Measurements from ENCODE around the gene VPS26B.
A peak's percentile ranks its signal among the peaks of the same experiment; 100 is the strongest.
"Not testable (repeated sequence)": the region's sequence is repeated elsewhere in the genome, so short reads cannot be mapped to it uniquely, and the experiment has no call there.

Gene VPS26B

DNA sequence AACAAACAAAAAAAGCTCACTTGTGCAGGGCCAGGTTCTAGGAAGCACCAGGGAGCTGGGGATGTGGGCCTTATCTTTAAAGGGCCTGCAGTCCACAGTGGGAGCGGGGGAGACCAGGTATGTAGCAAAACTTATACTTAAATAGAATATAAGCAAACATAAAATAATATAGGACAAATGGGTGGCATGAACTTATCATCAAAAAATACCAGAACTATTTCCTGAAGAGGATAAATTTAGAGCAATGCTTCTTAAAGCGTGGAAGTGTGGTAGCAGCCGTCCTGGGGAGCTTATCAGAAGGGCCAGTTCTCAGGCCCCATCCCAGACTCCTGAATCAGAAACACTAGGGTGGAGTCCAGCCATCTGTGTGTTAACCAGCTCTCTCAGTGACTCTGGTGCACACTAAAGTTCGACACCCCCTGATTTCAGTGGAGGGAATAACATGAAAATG, 9.3 kb downstream of the VPS26B start:
- DNase-seq: no peak

DNA sequence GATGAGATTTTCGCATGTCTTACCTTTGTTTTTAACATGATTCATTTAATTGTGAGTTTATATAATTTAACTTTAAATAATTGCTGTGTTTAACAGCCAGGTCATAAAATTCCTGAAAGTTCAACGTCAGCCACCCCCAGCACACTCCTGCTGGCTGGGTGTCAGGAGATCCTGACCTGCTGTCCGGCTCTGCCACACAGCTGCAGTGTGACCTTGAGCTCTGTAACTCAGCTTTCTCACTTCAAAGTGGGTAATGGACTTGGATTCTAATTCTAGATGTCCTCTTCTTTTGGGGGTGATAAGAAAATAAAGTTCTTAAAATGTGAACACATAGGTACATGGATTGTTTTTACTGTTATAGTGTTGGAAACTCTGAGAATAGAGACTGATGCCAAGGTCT, 10.9 kb downstream of the VPS26B start:
- no peak for DNase-seq

DNA sequence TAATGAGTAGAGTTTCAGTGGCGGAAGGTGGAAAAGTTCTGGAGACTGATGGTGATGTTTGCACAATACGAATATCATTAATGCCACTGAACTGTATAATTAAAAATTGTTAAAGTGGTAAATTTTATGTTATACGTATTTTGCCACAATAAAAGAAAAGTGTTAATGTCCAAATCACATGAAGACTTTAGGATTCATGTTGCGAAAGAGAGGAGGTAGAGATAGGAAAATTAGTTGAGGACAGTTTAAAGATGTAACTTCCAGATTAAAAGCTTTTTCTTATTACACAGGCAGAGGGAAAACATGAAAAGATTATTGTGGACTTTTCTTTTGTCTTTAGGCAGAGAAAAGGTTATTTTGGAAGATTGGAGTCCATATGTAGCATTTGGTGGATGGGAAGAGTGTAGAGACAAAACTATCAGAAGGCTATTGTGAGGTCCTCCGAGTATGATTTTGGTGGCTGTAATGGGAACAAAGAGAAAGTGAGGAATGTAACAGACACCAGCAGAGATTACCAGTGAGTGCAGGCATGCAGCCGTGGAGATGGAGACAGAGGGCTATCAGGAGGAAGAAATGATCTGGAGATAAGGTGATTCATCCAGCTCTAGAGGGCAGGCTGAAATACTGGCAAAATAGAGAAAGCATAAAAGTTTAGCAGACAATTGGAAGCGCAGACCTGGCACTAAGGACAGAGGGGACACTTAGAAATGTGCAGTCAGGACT, 12.5 kb downstream of the VPS26B start:
- DNase-seq: no peak

DNA sequence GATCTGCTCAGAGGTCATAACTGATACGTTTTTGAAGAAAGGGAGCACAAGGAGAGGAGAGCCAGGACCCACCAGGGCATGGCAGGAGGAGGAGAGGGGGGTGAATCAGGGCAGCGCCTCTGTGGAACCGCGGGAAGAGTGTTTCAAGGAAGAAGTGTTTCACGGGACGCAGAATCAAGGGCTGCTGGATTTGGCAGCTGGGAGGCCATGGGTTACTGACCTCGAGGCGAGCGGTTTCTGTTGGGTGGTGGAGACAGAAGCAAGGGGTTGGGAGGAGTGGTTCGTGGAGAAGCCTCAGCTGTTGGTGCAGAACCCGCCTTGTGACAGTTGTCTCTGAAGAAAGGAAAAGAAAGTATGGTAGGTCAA, 13.1 kb downstream of the VPS26B start:
- DNase-seq: no peak

DNA sequence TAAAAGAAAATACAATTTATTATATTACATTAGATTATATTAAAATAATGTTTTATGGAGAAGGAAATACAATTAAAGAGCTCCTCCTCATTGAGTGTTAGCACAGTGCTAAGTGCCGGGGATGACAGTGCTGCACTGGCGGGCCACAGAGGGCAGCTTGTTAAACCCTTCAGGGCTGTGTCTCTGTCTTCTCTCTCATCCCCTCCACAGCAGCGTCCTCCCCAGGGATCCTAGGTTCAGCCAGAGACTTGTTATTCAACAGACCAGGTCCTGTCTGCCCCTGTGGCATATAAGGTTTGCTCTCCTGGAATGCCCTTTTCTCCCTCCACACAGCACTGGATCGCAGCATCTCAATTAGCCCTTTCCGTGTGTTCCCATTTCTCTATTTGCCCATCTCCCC, 14.5 kb downstream of the VPS26B start:
- DNase-seq: no peak

DNA sequence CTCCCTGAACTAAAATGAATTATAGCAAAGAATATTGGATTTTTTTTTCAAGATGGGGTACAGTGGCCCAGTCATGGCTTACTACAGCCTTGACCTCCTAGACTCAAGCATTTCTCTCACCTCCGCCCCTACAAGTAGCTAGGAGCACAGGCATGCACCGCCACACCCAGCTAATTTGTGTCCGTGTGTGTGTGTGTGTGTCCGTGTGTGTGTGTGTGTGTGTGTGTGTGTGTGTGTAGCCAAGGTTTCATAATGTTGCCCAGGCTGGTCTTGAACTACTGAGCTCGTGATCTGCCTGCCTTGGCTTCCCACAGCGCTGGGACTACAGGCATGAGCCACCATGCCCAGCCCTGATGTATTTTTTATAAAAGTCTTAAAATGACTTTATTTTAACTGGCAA, 16.1 kb downstream of the VPS26B start:
- DNase-seq: no peak

DNA sequence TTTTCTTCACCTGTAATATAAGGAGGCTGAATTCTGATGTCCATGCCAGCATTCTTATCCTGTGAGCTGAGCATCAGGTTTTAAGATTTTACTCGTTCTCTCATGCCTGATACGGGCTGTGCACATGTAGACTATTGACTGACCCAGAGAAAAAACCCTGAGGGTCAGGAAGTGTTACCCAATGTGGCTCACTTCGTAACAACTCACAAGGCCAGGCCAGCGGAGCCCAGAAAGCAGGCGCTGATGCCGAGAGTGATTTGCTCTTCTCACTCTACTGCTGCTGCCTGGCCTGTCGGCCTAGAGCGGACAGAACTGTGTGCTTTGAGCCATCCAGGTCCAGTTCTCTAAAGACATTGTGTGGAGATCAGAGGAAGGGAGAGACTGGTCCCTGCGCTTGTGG, 17.9 kb downstream of the VPS26B start:
- DNase-seq: no peak

DNA sequence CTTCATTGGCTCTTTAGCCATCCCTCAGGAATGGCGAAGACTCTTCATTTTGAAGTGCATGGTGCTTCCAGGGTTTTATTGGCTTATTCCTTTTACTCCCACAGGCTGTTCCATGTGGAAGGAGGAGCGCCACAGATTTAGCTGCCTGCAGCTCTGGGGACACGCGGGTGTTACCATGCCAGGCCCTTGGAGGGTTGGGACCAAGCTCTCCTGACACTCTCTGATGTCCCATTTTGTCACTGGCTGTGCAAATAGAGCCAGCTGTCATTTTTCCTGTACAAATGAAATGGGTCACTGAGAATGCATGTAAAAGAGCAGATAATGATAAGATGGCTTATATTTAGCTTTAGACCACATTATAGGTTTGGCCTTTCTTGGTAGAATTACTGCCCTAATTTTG, 19.4 kb downstream of the VPS26B start:
- DNase-seq: no peak

DNA sequence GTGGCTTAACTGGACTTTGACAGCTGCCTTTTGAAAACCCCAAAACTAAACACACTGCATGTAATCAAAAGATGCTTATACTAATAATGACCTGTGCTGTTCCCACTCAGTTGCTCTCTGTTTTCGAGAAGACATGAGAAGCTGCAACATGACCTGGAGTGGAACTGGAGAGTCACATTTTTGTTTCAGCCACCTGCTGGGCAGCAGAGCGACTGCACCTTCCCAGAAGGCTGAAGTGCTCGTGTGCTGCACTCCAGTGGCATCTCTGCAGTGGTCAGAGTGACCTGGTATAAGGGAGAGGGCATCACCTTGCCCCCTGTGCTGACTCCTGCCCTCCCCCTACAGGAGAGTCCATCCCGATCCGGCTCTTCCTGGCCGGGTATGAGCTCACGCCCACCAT, 20.1 kb downstream of the VPS26B start:
- DNase-seq: no peak

DNA sequence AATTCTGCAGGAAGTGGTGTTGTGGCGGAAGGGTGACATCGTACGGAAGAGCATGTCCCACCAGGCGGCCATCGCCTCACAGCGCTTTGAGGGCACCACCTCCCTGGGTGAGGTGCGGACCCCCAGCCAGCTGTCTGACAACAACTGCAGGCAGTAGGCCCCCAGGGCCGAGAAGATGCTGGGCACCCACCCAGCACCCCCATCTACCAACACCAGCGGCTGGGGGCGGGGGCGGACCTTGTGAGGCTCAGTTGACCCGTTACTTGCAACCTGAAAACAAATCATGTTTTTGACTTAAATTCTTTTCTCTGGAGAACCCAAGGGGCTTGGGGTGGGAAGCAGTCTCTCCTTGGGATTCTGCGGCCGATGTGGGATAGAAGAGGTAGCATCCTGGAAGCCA, 21.0 kb downstream of the VPS26B start:
- DNase-seq: no peak

DNA sequence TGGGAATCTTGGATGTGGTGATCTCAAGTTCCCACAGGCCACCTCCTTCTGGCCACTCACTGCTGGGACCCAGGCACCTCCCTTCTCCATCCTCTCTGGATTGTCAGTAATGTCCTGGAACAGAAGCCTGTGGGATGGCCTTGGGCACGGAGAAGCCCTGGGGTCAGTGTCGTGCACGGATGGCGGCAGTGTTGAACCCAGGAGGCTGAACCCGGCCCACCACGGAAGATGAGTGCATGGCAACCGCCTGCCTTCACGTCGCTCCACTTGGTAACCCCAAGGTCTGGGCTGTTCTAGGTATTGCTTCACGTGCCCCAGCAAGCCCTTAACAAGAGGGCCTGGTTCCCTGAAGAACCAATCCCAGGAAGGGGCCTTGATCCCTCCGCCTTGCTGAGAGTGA, 21.6 kb downstream of the VPS26B start:
- no peak for DNase-seq

DNA sequence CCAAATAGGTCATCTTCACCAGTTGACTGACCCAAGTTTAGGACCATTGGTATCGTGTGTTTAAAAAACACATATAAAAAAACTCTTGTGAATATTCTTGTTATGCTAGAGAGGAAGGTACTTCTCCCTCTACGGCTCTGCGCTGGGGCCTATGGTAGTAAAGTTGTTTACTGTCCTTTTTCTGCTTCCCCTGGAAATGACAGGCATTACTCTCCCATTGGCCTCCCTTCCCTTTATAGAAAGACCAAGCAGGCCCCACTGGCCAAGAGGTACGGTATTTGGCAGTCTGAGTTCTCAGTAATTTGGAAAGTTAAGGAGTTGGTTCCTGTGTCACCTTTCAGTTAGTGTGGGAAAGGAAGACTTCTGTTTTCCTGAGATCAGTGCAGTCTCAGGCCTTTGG, 22.2 kb downstream of the VPS26B start:
- no peak for DNase-seq

DNA sequence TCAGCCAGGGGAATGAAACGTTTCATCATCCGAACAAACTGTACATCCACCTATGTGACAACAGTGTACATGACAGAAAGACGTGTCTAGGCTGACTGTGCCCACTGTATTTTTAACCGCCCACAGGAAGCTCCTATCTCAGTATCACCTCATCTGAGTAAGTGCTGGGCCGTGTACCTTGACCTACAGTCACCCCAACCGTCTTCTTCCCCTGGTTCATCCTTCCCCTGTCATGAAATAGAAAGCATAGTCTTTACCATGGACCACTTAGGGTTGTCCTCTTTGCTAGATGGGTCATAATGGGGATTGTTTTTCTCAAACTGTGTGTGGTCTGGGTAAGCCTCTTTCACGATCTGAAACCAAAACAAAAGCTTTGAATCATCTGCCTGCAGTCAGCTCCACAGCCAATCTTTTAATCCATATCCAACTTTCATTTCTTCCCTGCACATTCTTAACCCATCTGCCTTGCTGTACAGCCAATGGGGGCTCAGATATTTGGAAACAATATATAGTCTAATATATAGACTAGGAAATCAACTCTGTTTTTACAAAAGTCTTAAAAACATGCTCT, 24.5 kb downstream of the VPS26B start:
- no peak for DNase-seq

DNA sequence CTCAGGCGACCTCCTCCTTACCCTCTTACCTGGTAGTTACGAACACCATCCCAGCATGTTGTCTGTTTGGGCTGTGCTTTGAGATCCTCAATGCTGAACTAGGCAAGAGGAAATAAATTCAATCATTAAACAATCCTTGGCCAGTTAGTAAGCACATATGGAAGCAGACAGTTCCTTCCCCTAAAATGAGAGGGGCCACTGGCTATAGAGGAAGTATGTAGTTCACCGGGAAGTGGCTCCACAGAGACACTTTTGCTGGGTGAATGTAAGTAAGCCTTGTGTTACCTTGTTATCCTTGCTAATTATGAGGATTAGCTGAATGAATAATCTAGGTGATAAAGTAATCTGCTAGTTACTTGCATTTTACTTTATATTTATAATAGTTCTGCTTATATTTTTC, 25.8 kb downstream of the VPS26B start:
- DNase-seq: no peak

DNA sequence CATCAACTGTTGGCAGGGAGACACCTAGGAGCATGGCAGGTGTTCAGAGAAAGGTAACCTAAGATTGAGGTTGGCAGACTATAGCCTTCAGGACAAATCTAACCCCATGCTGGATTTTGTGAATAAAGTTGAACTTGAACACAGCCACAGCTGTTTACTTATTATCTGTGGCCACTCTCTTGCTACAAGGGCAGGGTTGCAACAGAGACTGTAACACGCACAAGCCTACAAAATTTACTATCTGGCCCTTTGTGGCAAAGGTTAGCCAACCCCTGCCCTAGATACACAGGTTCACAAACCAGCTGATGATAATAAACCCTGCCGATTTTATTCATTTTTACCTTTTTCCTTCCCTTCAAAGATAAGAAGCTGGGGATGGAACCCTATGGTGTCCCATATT, 26.2 kb downstream of the VPS26B start:
- DNase-seq: no peak

DNA sequence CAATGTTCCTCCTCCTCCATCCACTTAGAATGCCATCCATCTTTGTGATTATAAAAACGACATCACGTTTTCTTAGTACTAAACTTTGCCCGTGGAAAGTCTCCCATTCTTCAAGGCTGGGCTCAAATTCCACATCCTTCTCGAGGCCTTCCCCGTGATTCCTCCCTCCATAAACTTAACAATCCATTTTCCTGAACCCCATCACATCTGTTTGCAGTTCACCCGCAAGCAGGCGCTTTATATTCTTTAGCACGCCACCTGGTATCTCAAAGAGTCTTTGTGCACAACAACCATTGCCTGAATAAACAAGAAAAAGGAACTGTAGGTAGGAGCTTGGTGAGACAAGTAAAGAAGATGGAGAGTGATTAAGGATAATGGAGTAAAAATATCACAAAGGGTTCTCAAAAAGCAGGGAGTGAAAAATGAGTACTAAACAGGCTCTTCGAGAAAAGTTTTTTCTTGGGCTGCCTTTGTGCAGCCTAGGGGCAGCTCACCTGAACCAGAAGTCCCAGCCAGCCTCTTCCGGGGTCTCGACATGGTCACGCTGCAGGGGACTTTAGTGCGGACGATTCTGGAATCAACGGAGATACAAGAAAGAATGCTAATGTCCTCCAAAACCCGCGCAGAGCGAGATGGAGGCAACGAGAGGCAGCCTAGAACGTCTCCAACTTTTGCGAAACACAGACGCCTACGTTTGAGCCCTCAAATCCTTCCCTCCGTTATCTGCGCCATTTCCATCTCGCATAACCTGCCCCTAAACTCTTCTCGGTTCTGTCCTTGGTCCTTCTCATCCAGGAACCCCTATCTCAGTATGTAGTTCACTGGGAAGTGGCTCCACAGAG, 28.1 kb downstream of the VPS26B start:
- no peak for DNase-seq

DNA sequence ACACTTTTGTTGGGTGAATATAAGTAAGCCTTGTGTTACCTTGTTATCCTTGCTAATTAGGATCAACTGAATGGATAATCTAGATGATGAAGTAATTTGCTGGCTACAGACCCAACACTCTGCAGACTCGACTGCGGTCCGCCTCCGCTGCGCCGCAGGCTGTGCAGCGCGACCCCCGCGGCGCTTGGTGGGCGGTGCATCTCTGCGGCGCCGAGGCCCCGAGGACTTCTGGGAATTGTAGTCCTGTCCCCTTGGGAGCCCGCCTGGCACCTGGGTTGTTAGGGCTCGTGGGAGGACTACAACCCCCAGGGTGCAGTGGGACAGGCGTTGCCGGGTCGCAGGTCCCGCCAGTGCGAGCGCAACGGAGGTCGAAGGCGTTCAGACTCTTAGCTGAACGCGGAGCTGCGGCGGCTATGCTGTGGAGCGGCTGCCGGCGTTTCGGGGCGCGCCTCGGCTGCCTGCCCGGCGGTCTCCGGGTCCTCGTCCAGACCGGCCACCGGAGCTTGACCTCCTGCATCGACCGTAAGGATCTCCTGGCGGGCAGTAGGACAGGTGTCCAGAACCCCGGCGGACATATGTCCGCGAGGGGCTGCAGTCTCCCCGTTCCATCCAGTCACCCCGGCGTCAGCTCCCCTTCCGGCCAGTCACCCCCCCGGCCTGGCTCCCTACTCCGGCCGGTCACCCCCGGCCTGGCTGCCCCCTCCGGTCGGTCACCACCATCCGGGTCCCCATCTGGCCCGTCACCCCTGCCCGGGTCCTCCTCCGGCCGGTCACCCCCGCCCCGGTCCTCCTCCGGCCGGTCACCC, 28.9 kb downstream of the VPS26B start, which contains the start of the genes ACAD8 and THYN1:
TSS of gene ACAD8 (plus strand) at position 381 of the 806 bp plus-strand sequence. CDS start at position 414, 33 bp downstream.
TSS of gene THYN1 (minus strand) at position 165 of the 806 bp plus-strand sequence. CDS start 470 bp downstream, outside the sequence.
- DNase-seq: peak; percentile 90

DNA sequence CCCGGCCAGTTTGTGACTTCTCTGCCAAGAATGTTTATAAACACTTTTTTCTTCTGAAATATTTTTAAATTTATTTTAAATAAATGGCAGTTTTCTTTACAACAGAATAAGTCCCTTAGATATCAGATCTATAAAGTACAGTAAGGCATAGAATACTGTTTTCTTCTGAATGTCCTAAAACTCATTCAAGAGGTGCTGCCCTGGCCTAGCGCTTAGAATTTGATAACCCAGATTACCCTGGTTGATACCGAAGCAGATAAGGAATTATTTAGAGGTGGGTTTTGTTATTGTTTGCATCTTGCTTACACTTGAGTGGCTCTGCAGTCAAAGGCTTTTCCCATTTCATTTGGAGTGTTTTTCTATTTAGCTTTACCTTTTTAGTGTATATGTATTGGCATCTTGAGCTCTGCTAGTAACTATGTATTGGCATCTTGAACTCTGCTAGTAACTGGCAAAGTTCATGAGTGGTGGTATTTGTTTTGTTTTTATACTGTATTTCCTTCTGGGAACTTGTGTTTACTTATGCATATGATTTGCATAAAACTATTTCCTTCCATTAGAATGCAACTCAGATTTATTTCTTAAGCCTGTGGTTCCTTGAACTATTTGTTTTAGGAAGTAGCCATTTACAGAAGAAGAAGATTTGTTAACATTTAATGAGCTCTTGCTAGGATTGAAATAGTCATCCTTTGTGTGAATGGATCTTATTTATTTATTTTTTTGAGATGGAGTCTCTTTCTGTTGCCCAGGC, 30.1 kb downstream of the VPS26B start:
- DNase-seq: no peak

DNA sequence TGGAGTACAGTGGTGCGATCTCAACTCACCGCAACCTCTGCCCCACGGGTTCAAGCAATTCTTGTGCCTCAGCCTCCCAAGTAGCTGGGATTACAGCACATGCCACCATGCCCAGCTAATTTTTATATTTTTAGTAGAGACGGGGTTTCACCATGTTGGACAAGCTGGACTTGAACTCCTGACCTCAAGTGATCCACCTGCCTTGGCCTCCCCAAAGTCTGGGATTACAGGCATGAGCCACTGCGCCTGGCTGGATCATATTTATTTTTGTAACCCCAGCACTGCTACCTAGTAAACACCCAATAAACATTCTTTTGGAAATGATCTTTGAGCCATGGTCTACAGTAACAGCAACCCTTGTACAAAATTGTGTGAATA, 30.7 kb downstream of the VPS26B start:
- not testable (repeated sequence) for DNase-seq

DNA sequence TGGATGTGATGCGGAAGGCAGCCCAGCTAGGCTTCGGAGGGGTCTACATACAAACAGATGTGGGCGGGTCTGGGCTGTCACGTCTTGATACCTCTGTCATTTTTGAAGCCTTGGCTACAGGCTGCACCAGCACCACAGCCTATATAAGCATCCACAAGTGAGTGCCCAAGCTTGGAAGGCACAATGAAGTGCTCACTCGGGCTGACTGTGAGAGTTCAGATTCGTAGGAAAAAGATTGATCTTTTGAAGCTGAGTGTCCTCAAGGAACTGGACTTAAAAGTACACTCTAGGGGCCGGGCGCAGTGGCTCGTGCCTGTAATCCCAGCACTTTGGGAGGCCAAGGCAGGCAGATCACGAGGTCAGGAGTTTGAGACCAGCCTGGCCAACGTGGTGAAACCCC, 32.6 kb downstream of the VPS26B start:
- no peak for DNase-seq

DNA sequence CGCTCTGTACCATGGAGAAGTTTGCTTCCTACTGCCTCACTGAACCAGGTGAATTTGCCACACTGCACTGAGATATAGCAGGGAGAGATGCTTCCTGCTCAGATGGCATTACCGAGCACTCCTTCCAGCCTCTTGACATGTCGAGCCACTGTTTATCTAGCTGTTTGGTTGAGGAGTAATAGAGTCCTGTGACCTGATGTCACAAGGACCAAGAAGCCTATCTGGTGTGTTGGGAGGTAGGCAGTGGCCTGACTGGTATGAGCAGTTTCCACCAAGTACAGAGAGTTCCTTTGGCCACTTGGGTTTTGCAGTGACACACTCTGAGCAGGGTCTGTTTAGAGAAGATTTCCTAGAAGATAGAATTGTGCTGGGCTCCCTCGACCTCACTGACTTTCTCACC, 34.1 kb downstream of the VPS26B start:
- no peak for DNase-seq

DNA sequence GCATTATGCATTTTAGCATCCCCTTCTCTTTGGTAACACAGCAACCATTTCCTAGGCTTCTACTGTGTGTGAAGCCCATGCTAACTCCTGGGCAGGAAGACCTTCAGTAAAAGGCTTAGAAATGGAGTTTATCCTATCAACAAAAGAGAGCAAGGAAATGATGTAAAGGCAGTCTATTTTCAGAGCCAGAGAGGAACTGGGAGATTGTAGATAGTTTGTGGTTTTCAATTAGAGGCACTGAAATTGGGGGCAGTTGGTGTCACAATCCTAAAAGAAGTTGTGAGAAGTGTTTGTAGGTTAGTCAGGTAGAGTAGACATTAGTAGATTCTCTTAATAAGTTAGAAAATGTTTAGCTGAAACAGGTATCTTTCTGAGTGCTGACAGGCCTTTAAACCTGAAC, 36.0 kb downstream of the VPS26B start:
- DNase-seq: no peak
